ENCODE data around the gene KIAA1958. TPM values are rescaled to one million over a fixed set of nuclear protein-coding genes. Genes with fewer than 3 reads are reported as not detected.

Gene KIAA1958
- total RNA-seq, 1 donor from 2014 or later, result 26.9 TPM

GRCh38 chr9:112551641-112552040, 65.0 kb downstream of the KIAA1958 start:
- no peak for DNase-seq (ENCODE audit: low spot score in 2 of 2, unreplicated experiment in 2 of 2)
- H3K9me3 Mint-ChIP-seq, result peaks cover 7% of the 10 kb centered on the region
- H3K27ac Mint-ChIP-seq, result no peak overlapping the region
- peaks cover 41% of the 10 kb centered on the region for H3K4me1 Mint-ChIP-seq
- no peak overlapping the region for H3K4me3 Mint-ChIP-seq
- TF ChIP-seq CTCF (IDR thresholded peaks at IDR 0.05; ENCODE audit: unreplicated experiment), result no peak
- H3K27me3 Mint-ChIP-seq (ENCODE audit: low read depth), result no peaks in the 10 kb centered on the region
- peaks cover 6% of the 10 kb centered on the region for H3K36me3 Mint-ChIP-seq

GRCh38 chr9:112552229-112553056, 65.8 kb downstream of the KIAA1958 start:
- no peaks in the 10 kb centered on the region for H3K27me3 Mint-ChIP-seq (ENCODE audit: low read depth)
- H3K4me3 Mint-ChIP-seq, result no peak overlapping the region
- no peak for TF ChIP-seq CTCF (IDR thresholded peaks at IDR 0.05; ENCODE audit: unreplicated experiment)
- no peak overlapping the region for H3K27ac Mint-ChIP-seq
- peaks cover 7% of the 10 kb centered on the region for H3K9me3 Mint-ChIP-seq
- peaks cover 6% of the 10 kb centered on the region for H3K36me3 Mint-ChIP-seq
- peaks cover 38% of the 10 kb centered on the region for H3K4me1 Mint-ChIP-seq
- no peak for DNase-seq (ENCODE audit: low spot score in 2 of 2, unreplicated experiment in 2 of 2)

GRCh38 chr9:112553256-112553826, 66.7 kb downstream of the KIAA1958 start:
- H3K27ac Mint-ChIP-seq, result no peak overlapping the region
- H3K9me3 Mint-ChIP-seq, result peaks cover 7% of the 10 kb centered on the region

GRCh38 chr9:112554516-112554915, 67.9 kb downstream of the KIAA1958 start:
- Mint-ChIP-seq H3K4me3 (no peak overlapping the region), H3K9me3 (peaks cover 7% of the 10 kb centered on the region)

More at GRCh38 chr9:112553256-112553826, 66.7 kb downstream of the KIAA1958 start:
- TF ChIP-seq CTCF (IDR thresholded peaks at IDR 0.05; ENCODE audit: unreplicated experiment), result no peak
- no peak for DNase-seq (ENCODE audit: low spot score in 2 of 2, unreplicated experiment in 2 of 2)
- peaks cover 33% of the 10 kb centered on the region for H3K4me1 Mint-ChIP-seq
- no peaks in the 10 kb centered on the region for H3K27me3 Mint-ChIP-seq (ENCODE audit: low read depth)
- H3K4me3 Mint-ChIP-seq, result no peak overlapping the region
- H3K36me3 Mint-ChIP-seq, result peaks cover 6% of the 10 kb centered on the region

GRCh38 chr9:112555101-112555643, 68.5 kb downstream of the KIAA1958 start:
- Mint-ChIP-seq H3K27ac (peak overlapping the region; percentile 11), H3K4me1 (peaks cover 33% of the 10 kb centered on the region), H3K9me3 (peaks cover 7% of the 10 kb centered on the region), H3K27me3 (ENCODE audit: low read depth) (no peaks in the 10 kb centered on the region), H3K4me3 (no peak overlapping the region), H3K36me3 (peaks cover 6% of the 10 kb centered on the region)
- no peak for TF ChIP-seq CTCF (IDR thresholded peaks at IDR 0.05; ENCODE audit: unreplicated experiment)
- DNase-seq (ENCODE audit: low spot score in 2 of 2, unreplicated experiment in 2 of 2), result no peak

More at GRCh38 chr9:112554516-112554915, 67.9 kb downstream of the KIAA1958 start:
- TF ChIP-seq CTCF (IDR thresholded peaks at IDR 0.05; ENCODE audit: unreplicated experiment), result no peak
- Mint-ChIP-seq H3K4me1 (peaks cover 39% of the 10 kb centered on the region), H3K36me3 (peaks cover 6% of the 10 kb centered on the region), H3K27ac (no peak overlapping the region), H3K27me3 (ENCODE audit: low read depth) (no peaks in the 10 kb centered on the region)
- no peak for DNase-seq (ENCODE audit: low spot score in 2 of 2, unreplicated experiment in 2 of 2)

All from mesothelial cell of epicardium (in vitro differentiated cells).